Cardiac muscle cell (in vitro differentiated cells and primary cell): ENCODE data around the gene UBE2S. TPM values are rescaled to one million over a fixed set of nuclear protein-coding genes. Genes with fewer than 3 reads are reported as not detected.
"Not testable (repeated sequence)": the region's sequence is repeated elsewhere in the genome, so short reads cannot be mapped to it uniquely, and the experiment has no call there.

Source experiments
- DNase-seq, 2 donors: peaks; one replicate each; pipeline versions ENCODE4 v3.0.0 to v3.0.0-alpha.2; 2010 to 2017; ENCODE audit warnings: low read depth in 1 of 2, low spot score in 1 of 2
- H3K27ac ChIP-seq: fragments of 200-600 bp; sonication (generic); 2 replicates; pipeline ENCODE4 v1.5.1; 2016
- H3K27me3 ChIP-seq: fragments of 200-600 bp; sonication (generic); 2 replicates; pipeline ENCODE4 v1.6.0; 2016; ENCODE audit warnings: control low read depth
- H3K36me3 ChIP-seq: fragments of 200-600 bp; sonication (generic); 2 replicates; pipeline ENCODE4 v1.5.1; 2016; ENCODE audit warnings: control low read depth
- H3K4me1 ChIP-seq: fragments of 200-600 bp; sonication (generic); 2 replicates; pipeline ENCODE4 v1.8.1; 2017; ENCODE audit warnings: low read depth, mild to moderate bottlenecking, mixed run types
- H3K4me3 ChIP-seq: fragments of 200-600 bp; sonication (generic); 2 replicates; pipeline ENCODE4 v1.5.1; 2016; ENCODE audit warnings: mild to moderate bottlenecking
- H3K9me3 ChIP-seq: fragments of 200-600 bp; sonication (generic); 2 replicates; pipeline ENCODE4 v1.5.1; 2017; ENCODE audit warnings: low read depth, mild to moderate bottlenecking, control low read depth
- polyA plus RNA-seq: library from polyadenylated mRNA; unstranded; fragments of >200 nt; fragmentation: Nextera tagmentation; extraction: Ambion mirVana; gene quantifications from 2 replicates; pipeline ENCODE4 v1.2.1, GENCODE V29; 2016
- total RNA-seq: library from RNA; depleted of rRNA; stranded (reverse); fragments of >200 nt; gene quantifications from 2 replicates; pipeline ENCODE4 v1.2.3, GENCODE V29; 2016
- TF ChIP-seq, protein P1 (sequence below): IDR thresholded peaks from 2 replicates; pipeline ENCODE4 v1.5.1; 2012; ENCODE audit warnings: low read depth, mild to moderate bottlenecking, low read length

UBE2S gene
- total and polyA plus RNA-seq, 2 experiments from 2014 or later, result 164 to 244 TPM

DNA sequence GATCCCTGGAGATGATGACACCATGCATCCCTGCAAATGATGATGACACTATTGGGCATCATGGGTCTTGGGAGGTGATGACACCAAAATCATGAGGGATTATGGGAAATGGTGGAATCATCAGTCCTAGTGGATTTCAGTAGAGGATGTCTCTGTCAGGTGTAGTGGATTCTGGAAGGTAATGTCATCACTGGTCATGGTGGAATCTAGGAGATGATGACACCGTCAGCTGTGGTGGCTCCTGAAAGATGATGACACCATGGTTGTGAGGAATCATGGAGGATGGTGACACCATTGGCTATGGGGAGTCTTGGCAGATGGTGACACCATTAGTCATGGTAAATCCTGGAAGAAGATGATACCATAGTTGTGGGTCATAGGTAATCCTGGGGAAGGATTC lies 23.6 kb upstream of the UBE2S start:
- TF ChIP-seq, protein P1, sequence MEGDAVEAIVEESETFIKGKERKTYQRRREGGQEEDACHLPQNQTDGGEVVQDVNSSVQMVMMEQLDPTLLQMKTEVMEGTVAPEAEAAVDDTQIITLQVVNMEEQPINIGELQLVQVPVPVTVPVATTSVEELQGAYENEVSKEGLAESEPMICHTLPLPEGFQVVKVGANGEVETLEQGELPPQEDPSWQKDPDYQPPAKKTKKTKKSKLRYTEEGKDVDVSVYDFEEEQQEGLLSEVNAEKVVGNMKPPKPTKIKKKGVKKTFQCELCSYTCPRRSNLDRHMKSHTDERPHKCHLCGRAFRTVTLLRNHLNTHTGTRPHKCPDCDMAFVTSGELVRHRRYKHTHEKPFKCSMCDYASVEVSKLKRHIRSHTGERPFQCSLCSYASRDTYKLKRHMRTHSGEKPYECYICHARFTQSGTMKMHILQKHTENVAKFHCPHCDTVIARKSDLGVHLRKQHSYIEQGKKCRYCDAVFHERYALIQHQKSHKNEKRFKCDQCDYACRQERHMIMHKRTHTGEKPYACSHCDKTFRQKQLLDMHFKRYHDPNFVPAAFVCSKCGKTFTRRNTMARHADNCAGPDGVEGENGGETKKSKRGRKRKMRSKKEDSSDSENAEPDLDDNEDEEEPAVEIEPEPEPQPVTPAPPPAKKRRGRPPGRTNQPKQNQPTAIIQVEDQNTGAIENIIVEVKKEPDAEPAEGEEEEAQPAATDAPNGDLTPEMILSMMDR, result no peak
- no peaks in the 10 kb centered on the region for H3K27me3 ChIP-seq
- no peak overlapping the region for H3K27ac ChIP-seq
- no peaks in the 10 kb centered on the region for H3K4me1 ChIP-seq
- H3K4me3 ChIP-seq, result no peak overlapping the region
- H3K9me3 ChIP-seq, result no peaks in the 10 kb centered on the region
- DNase-seq, result no peak
- no peaks in the 10 kb centered on the region for H3K36me3 ChIP-seq

DNA sequence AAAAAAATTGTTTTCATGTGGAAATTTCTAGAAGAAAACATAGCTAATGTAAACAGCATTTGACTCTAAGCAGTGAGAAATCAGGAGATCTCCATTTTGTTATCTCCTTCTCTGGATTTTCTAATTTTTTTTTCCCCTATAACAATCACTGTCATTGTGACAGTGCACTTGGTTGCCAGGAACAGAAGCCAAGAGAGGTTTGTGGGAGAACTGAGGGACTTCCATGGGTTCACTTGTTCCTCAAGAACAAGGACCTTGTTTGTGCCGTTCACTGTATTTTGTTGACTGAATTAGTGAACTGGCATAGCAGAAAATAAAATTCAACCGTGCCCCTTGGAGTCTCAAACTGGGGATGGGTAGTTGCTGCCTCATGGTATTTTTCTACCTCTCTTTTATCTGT lies 18.5 kb upstream of the UBE2S start:
- DNase-seq, result no peak
- no peaks in the 10 kb centered on the region for H3K27me3 ChIP-seq
- H3K27ac ChIP-seq, result no peak overlapping the region
- H3K4me1 ChIP-seq, result no peaks in the 10 kb centered on the region
- no peaks in the 10 kb centered on the region for H3K9me3 ChIP-seq
- no peak overlapping the region for H3K4me3 ChIP-seq
- no peaks in the 10 kb centered on the region for H3K36me3 ChIP-seq
- TF ChIP-seq, protein P1, result no peak

DNA sequence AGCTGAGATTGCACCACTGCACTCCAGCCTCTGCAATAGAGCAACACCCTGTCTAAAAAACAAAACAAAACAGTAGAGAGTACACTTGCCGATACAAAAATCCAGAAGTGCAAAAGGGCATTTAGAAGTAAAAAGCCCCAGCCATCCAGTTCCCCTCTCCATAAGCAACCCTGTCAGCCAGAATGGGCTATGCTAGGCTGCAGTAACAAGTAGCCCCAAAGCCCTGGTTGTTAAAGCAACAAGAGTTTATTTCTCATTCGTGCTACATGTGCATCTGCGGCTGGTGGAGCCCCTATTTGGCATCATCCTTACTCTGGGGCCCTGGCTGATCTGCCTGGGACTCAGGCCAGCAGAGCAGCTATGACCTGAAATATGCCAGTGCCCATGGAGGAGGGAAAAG lies 16.9 kb upstream of the UBE2S start:
- TF ChIP-seq, protein P1, result no peak
- H3K27ac ChIP-seq, result no peak overlapping the region
- no peaks in the 10 kb centered on the region for H3K9me3 ChIP-seq
- H3K4me3 ChIP-seq, result no peak overlapping the region
- no peaks in the 10 kb centered on the region for H3K36me3 ChIP-seq
- no peaks in the 10 kb centered on the region for H3K4me1 ChIP-seq
- H3K27me3 ChIP-seq, result peaks cover 6% of the 10 kb centered on the region
- DNase-seq, result no peak

DNA sequence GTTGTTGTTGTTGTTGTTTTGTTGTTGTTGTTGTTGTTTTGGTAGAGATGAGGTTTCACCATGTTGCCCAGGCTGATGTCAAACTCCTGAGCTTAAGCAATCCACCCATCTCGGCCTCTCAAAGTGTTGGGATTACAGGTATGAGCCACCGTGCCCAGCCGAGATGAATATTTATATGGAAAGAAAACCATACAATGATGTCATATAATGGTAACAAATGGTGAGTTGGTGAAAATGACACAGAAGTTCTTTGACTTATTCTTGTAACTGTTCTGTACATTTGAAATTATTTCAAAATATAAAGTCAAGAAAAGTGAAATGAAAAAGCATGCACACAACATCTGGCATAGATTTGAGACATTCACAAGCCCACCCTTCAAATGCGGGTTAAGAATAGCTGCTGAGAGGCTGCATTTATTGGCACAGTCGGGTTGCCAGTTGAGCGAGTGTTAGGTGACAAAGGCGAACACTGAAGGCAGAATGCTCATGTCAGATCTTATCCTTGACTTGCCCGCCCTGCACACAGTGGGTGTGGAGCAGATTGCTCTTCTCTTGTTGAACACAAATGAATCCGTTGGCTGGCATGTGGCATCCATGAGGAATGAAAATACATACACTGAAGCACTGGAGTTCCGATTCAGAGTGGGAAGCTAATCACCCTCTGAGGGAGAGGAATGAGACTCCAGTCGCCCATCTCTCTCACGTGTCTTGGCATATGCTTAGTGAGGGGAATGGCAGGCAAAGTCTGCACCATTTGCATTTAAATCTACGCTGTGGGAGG lies 15.8 kb upstream of the UBE2S start:
- DNase-seq, result no peak
- no peaks in the 10 kb centered on the region for H3K4me1 ChIP-seq

DNA sequence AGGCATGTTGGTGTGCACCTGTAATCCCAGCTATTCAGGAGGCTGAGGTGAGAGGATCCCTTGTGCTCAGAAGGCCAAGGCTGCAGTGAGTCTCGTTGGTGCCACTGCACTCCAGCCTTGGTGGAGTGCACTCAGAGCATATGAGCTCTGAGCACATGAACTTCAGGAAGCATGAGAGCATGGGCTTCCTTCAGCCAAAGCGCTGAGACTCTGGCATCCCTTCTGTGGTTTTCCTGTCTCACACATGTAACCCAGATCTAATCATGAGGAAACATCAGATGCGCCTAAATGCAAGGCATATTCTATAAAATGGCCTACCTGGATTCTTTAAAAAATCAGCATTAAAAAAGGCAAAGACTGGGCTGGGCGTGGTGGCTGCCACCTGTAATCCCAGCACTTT lies 13.7 kb upstream of the UBE2S start:
- H3K9me3 ChIP-seq, H3K36me3 ChIP-seq, H3K4me1 ChIP-seq, H3K27me3 ChIP-seq, DNase-seq, H3K4me3 ChIP-seq, H3K27ac ChIP-seq: not testable (repeated sequence)

More for the DNA sequence above, 15.8 kb upstream of the UBE2S start:
- no peaks in the 10 kb centered on the region for H3K36me3 ChIP-seq
- H3K27ac ChIP-seq, result no peak overlapping the region
- TF ChIP-seq, protein P1, result no peak
- H3K4me3 ChIP-seq, result no peak overlapping the region
- H3K9me3 ChIP-seq, result no peaks in the 10 kb centered on the region
- peaks cover 6% of the 10 kb centered on the region for H3K27me3 ChIP-seq

DNA sequence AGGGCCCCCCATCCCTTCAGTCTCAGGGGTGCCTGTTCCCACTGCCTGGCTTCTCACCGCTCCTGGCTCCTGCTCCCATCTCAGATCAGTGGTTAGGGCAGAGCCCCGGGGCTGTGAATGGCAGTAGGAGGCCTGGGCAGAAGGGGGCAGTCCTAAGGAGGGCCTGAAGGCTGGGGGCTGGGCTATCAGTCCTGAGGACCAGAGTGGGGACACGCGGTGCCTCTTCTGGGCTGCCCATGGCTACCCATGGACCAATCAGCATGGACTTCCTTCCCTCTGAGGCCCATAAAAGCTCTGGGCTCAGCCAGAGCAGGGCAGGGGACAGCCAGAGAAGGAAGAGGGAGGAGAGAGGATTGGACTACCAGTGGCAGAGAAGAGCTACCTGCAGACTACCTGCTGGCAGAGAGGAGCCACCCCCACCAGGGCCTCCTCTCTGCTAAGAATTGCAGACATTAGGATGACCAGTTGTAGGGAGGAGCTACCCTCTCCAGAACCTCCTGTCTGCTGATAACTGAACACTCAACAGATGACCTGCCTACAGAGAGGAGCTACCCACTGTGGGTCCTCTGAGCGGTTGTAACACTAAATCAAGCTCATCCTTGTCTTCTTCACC lies 12.1 kb upstream of the UBE2S start:
- DNase-seq, result no peak
- no peak overlapping the region for H3K27ac ChIP-seq
- no peaks in the 10 kb centered on the region for H3K4me1 ChIP-seq
- H3K4me3 ChIP-seq, result no peak overlapping the region
- H3K9me3 ChIP-seq, result no peaks in the 10 kb centered on the region
- TF ChIP-seq, protein P1, result no peak
- peaks cover 6% of the 10 kb centered on the region for H3K27me3 ChIP-seq
- no peaks in the 10 kb centered on the region for H3K36me3 ChIP-seq
